GM19193 (cell line): ENCODE data around the gene YIF1A.

Source experiments
- POLR2A ChIP-seq: IDR thresholded peaks from 4 replicates; pipeline ENCODE4 v1.6.1; 2011; ENCODE audit not compliant: insufficient read depth, insufficient read length; ENCODE audit errors: extremely low read depth

The YIF1A gene

DNA sequence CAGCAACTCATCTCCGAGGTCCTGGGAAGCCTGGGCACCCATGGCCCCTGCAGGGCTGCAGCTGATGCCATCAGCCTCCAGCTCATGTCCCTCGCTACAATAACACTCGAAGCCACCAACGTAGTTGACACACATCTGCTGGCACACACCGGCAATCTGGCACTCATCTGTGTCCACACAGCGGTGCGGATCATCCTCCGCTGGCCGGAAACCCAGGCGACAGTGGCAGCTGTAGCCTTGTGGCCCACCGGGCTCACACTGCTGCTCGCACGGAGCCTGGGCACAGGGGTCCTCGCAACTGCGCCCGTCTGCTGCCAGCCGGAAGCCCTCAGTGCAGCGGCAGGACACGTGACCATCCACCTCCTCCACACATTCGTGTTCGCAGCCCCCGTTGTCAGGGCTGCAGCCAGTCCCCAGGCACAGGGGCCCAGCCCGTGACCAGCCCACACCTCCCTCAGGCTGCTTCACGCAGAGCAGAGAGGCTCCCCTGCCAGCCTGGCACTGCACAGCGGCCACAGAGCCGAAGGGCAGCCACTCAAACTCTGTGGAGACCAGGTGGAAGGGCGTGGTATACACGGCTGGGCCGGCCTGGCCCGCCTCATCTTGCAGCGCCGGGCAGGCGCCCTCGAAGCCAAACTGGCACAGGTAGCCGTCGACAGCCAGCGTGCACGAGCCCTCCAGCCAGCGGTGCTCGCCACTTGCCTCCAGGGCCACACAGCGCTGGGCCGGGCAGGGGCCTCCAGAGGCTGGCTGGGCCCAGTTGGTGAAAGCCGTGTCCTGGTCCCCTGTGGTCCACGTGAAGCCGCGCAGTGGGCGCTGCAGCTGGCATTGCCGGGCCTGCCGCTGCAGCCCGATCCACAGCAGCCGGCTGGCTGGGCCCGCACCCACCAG, 27.2 kb upstream of the YIF1A start:
- TF ChIP-seq POLR2A = no peak

DNA sequence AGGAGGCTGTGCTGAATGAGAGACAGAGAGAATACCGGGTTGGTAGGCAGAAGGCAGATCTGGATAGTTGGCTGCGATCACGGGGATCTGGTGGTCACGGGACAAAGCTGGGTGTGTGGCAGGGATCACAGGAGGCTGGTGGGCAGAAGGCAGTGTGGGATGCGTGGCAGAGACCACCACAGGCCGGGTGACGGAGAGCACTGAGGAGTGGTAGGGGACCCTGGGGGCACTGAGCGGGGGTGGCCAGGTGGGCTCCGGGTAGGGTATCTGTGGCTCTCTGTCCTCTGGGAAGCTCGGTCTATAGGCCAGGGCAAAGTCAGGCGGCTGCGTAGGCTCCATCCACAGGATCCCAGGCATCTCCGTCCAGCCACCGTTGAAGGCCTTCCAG, 26.5 kb upstream of the YIF1A start:
- no peak for TF ChIP-seq POLR2A

DNA sequence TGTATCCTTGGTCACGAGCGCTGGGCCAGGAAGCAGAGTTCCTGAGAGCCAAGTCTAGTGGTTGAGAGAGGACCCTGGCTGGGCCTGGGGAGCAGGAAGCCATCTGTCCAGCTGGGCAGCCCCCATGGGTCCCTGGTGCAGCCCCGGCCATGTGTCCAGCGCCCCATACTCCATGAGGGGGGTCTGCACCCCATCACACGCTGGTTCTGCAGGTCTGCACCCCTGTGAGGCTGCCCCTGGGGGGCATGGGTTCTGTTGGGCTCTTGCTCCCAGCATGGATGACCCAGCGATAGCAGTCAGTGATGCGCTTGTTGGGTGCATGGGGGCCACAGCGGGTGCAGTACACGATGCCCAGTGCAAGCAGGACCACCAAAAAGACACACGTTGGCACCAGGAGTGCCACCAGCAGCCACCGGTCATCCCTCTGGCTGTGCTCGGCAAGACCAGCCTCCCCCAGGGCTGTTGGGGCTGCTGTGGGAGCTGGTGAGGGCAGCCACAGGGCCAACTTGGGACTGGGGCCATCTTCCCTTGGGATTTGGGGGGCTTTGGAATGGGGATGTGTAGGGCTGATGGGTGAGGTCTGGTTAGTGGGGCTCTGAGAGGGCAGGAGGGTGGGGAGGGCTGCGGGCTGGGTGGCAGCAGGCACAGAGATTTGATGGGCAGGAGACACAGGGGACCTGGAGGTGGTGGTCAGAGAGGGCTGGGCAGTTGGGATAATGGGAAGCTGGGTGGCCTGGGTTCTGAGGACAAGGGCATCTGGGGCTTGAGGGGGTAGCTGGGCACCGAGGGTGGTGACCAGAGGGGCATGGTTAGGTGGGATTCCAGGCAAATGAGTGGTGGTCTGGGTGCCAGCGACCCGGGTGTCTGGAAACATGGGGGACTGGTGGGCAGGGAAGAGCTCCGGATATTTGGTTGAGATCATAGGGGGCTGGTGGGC, 25.9 kb upstream of the YIF1A start:
- no peak for TF ChIP-seq POLR2A

DNA sequence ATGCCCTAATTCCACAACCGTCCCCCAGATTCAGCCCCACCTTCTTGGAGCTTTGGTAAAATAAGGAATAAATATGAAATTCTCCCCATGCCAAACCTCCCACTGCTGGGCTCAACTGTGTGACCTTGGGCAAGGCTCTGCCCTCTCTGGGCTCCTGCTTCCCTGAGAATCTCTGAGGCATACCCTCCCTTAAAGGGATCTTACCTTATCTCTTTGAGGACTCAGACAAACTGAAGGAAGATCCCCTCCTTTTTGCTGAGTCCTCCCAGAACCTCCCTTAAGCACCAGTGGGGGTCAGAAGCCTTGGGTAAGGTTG, 25.2 kb upstream of the YIF1A start:
- TF ChIP-seq POLR2A = no peak

DNA sequence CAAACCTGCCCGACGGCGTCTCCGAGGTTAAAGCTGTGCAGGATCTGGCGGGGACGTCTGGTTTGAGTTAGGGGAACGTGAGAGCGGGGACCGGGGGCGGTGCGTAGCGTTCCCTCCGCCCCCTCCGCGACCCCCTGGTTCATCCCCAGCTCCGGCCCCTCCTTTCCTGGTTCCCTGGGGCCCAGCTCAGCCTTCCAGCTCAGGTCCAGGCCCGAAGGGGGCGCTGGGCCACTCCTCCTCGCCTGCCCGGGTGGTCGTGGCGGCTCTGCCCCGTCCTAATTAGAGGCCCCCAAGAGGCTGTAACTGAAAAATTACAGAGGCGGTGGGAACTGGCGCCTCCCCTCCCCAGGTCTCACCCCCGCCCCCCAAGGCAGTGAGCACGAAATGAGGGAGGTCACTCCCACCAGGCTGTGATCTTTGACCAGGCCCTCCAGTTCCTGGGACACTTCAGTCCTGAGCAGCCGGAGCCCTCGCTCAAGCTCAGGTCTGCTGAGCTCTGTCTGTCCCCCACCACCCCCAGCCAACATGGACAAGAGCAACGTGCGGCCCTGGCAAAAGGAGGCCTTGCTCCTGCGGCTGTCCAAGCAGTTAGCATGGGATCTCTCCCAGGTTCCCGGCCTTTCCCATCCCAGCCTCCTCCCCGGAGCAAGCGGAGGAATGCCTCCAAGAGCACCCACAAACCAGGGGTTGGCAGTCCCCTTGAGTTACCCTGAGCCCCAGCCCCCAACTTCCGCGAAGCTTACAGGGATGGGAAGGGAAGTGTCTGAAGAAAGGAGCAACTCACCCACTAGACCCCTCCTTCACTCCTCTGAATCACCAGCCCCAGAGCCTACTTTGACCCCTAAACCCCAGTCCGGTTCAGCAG, 24.6 kb upstream of the YIF1A start:
- no peak for TF ChIP-seq POLR2A

DNA sequence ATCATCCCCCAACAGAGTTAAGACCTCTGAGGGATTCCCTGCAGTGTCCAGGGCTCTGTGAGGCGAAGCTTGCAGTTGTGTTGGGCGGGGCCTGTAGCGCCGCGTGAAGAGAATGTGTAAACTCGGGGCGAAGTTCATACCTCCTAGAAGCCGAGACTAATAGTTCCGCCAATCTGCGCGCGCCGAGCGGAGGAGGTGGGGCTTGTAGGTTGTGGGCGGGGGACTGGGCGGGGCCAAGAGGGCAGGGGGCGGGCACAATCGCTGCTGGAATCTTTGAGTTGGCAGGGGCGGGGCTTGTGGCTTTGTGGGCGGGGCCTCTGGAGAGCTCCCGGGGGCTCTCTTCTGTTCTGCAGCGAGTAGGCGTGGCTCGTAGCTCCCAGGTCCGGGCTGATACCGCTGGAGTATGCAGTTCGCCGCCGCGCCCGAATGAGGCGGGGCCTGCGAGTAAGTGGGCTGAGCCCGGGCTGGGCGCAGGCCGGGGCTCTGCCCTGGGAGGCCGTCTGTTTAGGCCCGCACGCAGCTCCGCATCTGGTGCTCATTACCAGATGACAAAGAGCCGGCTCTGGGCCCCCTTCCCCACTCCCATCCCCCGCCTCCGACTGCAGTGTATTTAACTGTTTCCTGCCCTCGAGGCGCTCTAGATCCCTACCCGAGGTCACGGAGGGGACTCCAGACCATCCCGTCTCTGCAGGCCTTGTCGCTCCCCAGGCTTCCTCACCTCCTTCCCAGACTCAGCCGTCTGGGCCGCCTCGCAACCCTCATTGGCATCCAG, 23.8 kb upstream of the YIF1A start:
- peak; percentile 22 for TF ChIP-seq POLR2A

DNA sequence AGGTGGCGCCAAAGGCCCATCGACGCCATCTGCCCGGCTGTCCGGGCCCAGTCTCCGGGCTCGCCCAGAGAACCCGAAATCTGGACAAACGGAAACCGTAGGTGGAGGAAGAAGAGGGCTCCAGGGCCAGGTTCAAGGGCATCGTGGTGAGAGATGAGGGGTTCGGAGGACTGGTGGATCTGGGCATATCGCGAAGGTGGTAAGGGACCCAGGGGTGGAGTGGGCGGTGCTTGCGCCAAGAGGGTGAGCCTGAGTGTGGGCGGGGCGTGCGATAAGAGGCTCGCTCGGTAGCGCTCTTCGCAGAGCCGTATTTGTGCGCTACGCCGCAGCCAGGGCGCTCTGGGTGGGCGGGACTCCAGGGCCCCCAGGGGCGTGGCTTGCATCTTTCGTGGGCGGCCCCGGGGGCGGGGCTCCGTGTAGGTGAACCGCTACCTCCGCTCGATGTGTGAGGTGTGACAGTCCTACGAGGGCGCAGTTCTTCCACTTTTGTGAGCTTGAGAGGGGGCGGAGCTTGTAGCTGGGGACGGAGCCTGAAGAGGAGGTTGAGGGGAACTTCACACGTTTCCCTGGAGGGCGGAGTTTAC, 23.1 kb upstream of the YIF1A start:
- peak; percentile 15 for TF ChIP-seq POLR2A

DNA sequence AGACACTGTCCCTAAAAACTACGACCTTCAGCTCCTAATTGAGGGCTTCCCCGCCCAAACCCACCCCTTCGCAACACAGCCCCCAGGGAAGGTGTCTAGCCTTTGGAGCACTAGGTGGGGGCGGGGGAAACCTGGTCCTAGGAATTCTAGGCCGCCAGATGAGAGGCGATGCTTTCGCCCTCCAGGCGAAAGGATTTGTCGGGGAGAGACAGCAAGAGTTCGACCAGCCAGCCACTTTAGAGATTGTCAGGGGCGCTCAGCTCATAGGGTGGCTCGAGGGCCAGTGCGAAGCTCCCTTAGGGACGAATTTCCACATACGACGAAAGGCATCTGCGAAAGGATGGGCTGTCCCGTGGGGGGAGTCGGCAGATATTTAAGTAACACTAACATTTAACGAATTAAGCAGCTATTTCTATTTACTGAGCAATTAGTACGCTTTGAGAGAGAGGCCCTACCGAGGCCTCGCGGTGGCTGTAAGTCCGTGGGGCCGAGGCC, 22.6 kb upstream of the YIF1A start:
- no peak for TF ChIP-seq POLR2A

DNA sequence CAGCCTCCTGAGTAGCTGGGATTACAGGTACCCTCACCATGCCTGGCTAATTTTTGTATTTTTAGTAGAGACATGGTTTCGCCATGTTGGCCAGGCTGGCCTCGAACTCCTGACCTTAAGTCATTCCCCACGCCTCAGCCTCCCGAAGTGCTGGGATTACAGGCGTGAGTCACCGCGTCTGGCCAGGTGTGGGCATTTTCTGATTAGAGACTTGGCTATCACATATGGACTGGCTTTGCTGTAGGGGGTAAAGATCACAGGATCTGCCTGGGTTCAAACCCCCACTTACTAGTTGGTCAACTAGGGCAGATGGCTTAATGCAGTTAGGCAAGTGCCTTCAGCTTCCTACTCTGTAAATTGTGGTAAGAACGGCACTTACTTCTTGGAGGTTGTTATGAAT, 21.4 kb upstream of the YIF1A start:
- TF ChIP-seq POLR2A = no peak

DNA sequence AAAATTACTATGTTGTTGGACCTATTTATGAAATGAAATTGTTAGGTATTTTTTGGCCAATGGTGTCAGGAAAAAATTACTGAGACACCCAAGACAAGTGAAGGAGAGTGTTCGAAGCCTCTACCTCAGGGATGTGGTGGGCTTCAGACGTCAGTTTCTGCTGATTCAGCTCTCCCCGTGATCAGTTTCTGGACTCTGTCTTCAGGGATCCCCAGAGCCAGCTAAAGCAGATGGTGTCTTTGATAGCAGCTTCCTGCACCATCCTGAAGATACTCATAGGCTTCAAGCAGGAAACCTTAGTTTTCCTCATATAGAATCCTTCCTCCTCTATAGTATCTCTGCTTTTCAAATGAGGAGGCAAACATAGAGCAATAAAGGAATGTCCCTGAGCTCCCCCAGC, 20.5 kb upstream of the YIF1A start:
- TF ChIP-seq POLR2A = no peak

DNA sequence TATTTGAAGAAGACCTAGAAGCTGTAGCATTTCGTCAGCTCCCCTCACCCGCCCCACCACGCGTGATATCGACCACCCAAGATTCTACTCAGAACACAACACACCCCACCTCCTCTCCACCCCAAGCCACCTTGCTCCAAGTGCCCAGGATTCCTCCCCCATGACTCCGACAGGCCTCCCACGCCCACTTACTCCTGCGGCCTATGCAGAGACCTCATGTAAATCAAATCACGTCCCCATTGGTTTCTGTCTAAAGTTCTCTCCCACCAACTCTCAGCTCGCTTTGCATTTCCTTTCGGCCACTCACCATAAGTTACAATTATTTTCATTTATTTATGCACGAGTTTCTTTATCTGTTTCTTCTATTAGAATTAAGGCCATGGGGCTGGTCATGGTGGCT, 13.7 kb upstream of the YIF1A start:
- TF ChIP-seq POLR2A = no peak

DNA sequence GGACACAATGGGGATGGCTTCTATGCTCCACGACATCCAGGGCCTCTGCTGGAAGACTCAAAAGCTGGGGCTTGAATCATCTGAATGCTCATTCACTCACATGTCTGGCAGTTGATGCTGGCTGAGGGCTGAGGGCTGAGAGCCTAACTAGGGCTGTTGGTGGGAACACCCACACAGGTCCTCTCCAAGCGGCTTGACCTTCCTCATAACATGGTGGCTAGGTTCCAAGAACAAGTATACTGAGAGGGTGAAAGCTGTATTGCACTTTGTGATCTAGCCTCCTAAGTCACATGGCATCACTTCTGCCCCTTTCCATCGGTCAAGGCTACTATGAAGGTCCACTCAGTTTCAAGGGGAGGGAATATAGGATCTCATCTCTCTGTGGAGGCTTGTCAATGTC, 10.2 kb upstream of the YIF1A start:
- TF ChIP-seq POLR2A = no peak

DNA sequence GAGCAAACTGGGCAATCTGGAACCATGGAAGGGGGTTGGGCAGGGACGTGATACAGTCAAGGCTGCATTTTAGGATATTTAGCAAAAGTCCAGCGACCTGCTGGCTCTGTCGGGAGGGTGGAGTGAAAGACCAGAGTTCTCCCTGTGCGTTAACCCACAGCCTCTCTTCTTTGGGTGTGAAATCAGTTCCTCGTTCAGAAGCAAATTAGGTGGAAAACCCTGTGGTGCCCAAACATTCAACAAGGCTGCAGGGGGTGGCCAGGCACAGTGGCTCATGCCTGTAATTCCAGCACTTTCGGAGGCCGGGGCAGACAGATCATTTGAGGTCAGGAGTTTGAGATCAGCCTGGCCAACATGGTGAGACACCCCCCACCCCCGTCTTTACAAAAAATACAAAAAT, 8.7 kb upstream of the YIF1A start:
- TF ChIP-seq POLR2A = no peak

DNA sequence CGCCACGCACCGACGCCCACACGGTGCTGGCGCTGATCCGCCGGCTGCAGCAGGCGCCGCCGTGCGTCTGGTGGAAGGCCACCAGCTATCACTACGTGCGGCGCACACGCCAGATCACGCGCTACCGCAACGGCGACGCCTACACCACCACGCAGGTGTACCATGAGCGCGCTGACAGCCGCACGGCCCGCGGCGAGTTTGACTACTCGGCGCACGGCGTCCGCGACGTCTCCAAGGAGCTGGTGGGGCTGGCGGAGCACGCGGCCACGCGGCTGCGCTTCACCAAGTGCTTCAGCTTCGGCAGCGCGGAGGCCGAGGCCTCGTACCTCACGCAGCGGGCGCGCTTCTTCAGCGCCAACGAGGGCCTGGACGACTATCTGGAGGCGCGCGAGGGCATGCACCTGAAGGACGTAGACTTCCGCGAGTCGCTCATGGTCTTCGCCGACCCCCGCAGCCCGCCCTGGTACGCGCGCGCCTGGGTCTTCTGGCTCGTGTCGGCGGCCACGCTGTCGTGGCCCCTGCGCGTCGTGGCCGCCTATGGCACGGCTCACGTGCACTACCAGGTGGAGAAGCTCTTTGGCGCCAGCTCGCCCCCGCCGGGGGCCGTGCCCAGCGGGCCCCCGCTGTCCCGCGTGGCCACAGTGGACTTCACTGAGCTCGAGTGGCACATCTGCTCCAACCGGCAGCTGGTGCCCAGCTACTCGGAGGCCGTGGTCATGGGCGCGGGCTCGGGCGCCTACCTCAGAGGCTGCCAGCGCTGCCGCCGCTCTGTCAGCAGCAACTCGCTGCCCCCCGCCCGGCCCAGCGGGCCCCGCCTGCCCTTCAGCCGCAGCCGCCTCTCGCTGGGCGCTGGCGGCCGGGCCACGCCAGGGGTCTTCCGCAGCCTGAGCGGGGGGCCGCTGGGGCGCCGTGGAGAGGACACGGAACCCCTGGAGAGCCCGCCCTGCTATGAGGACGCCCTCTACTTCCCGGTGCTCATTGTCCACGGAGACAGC, 6.0 kb upstream of the YIF1A start:
- TF ChIP-seq POLR2A = no peak
